A673 (cell line): ENCODE results near the gene EIPR1. TPM values are rescaled to one million over a fixed set of nuclear protein-coding genes. Genes with fewer than 3 reads are reported as not detected.

Experiments
- BruUV-seq: library from RNA; stranded (reverse); fragments of 400-500 nt; replicated peaks from 2 replicates; lab custom pipeline; 2021; lab: Mats Ljungman, UMichigan
- CTCF ChIA-PET: fragments of 300-600 bp; sonication (Branson Sonifier 250); formaldehyde crosslinking; loops from one replicate; lab custom pipeline; 2022; ENCODE audit warnings: antibody characterized with exemption; lab: Charles Lee
- POLR2A ChIA-PET: fragments of 300-600 bp; sonication (Branson Sonifier 250); formaldehyde crosslinking; loops from one replicate; lab custom pipeline; 2022; ENCODE audit warnings: antibody characterized with exemption; ENCODE audit not compliant: low non-redundant PET; lab: Charles Lee
- DNase-seq: peaks from one replicate; pipeline ENCODE4 v3.0.0-alpha.2; 2015; ENCODE audit warnings: low spot score
- H3K27ac ChIP-seq: fragments of 200-600 bp; sonication (generic); 2 replicates; pipeline ENCODE4 v1.5.1; 2016; ENCODE audit warnings: mixed run types, low read depth, mild to moderate bottlenecking, mixed read lengths, antibody characterized with exemption, low read length; ENCODE audit not compliant: poor library complexity, severe bottlenecking
- H3K27me3 ChIP-seq: fragments of 200-600 bp; sonication (generic); replicated peaks from 2 replicates; pipeline ENCODE4 v1.6.1; 2017; ENCODE audit warnings: mixed run types, low read depth, mild to moderate bottlenecking, mixed read lengths, antibody characterized with exemption, low read length; ENCODE audit not compliant: insufficient read depth, poor library complexity
- H3K36me3 ChIP-seq: fragments of 200-600 bp; sonication (generic); 2 replicates; pipeline ENCODE4 v1.6.1; 2016; ENCODE audit warnings: mixed run types, mild to moderate bottlenecking, mixed read lengths, antibody characterized with exemption, low read length; ENCODE audit not compliant: insufficient read depth, poor library complexity, severe bottlenecking
- H3K4me1 ChIP-seq: fragments of 200-600 bp; sonication (generic); 2 replicates; pipeline ENCODE4 v1.6.1; 2017; ENCODE audit warnings: mixed run types, mild to moderate bottlenecking, mixed read lengths, antibody characterized with exemption, low read length; ENCODE audit not compliant: insufficient read depth, poor library complexity, severe bottlenecking
- H3K4me3 ChIP-seq: fragments of 200-600 bp; sonication (generic); 2 replicates; pipeline ENCODE4 v1.5.1; 2016; ENCODE audit warnings: low read depth, mixed run types, mild to moderate bottlenecking, mixed read lengths, low read length; ENCODE audit not compliant: poor library complexity, severe bottlenecking
- H3K9me3 ChIP-seq: fragments of 200-600 bp; sonication (generic); 2 replicates; pipeline ENCODE4 v1.6.1; 2016; ENCODE audit warnings: mixed run types, low read depth, mild to moderate bottlenecking, mixed read lengths, antibody characterized with exemption, low read length; ENCODE audit not compliant: poor library complexity, severe bottlenecking
- EZH2 ChIP-seq: fragments of 200-600 bp; sonication (generic); IDR thresholded peaks from 2 replicates; pipeline ENCODE4 v1.6.1; 2017; ENCODE audit warnings: borderline replicate concordance, low read depth, mild to moderate bottlenecking, mixed read lengths, antibody characterized with exemption, low read length; ENCODE audit not compliant: poor library complexity, severe bottlenecking
- intact Hi-C: fragments of 100-400 bp; cut with micrococcal nuclease; formaldehyde crosslinking; loops from one replicate; pipeline ENCODE4 v1.10.0; 2022; ENCODE audit not compliant: unreplicated experiment
- total RNA-seq: library from RNA; stranded (reverse); gene quantifications from 2 replicates; pipeline ENCODE4 v1.2.3, GENCODE V29; 2021
- TF ChIP-seq, protein P1 (sequence below): fragments of 300-800, 200-600 bp; sonication (generic); conservative IDR thresholded peaks from 2 replicates; pipeline ENCODE4 v1.5.1; 2017; ENCODE audit warnings: low read depth, mild to moderate bottlenecking, antibody characterized with exemption, low read length, moderate library complexity, mixed read lengths

The EIPR1 gene
- total RNA-seq, 1 experiment from 2014 or later, result 37.0 TPM

DNA sequence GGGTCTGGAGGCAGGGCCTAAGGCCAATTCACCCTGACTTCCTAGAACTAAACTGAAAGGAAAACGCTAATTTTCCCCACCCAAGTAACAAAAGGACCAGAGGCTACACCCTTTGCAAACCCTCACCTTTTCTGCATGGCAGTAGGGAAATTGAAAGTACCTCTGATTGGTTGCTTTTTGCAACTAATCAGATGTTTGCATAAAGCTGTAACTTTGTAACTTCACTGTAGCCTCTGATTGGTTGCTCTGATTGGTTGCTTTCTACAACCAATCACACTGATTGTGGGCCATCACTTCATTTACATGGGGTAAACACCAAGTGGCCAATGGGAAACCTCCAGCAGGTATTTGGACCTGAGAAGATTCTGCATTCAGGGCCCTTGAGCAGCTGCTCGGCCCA is 20.8 kb downstream of the EIPR1 start:
- H3K27ac ChIP-seq, result no peak overlapping the region
- H3K4me1 ChIP-seq, result no peaks in the 10 kb centered on the region
- peaks cover 11% of the 10 kb centered on the region for H3K36me3 ChIP-seq
- no TSS peak for BruUV-seq
- H3K4me3 ChIP-seq, result no peak overlapping the region
- DNase-seq, result no peak
- H3K9me3 ChIP-seq, result no peaks in the 10 kb centered on the region
- H3K27me3 ChIP-seq, result no peaks in the 10 kb centered on the region
- POLR2A ChIA-PET, result interaction anchor here (0.6 kb wide), 1 partner anchor 8 kb away, joined by 3 read pairs; no protein-coding TSS in a partner anchor
- intact Hi-C loops, result no loop called here
- CTCF ChIA-PET, result no interaction called here
- TF ChIP-seq, protein P1, sequence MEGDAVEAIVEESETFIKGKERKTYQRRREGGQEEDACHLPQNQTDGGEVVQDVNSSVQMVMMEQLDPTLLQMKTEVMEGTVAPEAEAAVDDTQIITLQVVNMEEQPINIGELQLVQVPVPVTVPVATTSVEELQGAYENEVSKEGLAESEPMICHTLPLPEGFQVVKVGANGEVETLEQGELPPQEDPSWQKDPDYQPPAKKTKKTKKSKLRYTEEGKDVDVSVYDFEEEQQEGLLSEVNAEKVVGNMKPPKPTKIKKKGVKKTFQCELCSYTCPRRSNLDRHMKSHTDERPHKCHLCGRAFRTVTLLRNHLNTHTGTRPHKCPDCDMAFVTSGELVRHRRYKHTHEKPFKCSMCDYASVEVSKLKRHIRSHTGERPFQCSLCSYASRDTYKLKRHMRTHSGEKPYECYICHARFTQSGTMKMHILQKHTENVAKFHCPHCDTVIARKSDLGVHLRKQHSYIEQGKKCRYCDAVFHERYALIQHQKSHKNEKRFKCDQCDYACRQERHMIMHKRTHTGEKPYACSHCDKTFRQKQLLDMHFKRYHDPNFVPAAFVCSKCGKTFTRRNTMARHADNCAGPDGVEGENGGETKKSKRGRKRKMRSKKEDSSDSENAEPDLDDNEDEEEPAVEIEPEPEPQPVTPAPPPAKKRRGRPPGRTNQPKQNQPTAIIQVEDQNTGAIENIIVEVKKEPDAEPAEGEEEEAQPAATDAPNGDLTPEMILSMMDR, result no peak
- TF ChIP-seq EZH2, result no peak

DNA sequence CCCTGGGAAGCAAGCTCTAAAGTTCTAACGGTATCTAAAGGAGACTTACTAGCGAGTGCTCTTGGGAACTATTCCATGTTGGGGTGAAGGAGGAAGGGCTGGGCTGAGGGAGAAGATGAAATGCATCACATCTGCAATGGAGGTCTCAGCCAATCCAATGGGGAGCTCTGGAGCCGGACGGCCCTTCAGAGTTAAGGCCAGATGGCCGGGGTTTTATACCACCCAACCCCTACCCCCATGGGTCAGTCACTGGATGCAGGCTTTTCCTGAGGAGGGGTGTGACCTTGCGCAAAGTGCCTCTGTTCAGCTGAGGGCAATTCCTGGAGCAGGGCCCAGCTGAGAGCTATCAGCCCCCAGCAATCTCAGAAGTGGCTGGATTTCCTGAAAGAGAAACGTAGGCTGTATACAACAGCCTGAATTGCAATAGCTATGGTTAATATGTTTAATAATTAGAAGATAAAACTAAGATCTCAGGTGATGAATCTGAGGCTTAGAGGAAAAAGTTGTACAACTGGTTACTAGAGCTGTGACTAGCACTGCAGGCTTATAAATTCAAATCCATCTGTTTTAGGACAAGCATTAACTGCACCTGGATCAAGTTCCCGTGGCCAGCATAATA is 21.6 kb downstream of the EIPR1 start:
- no peak overlapping the region for H3K4me3 ChIP-seq
- intact Hi-C loops, result no loop called here
- H3K36me3 ChIP-seq, result peaks cover 11% of the 10 kb centered on the region
- DNase-seq, result no peak
- H3K9me3 ChIP-seq, result no peaks in the 10 kb centered on the region
- H3K4me1 ChIP-seq, result no peaks in the 10 kb centered on the region
- CTCF ChIA-PET, result no interaction called here
- POLR2A ChIA-PET, result no interaction called here
- no TSS peak for BruUV-seq
- no peaks in the 10 kb centered on the region for H3K27me3 ChIP-seq
- no peak overlapping the region for H3K27ac ChIP-seq
- TF ChIP-seq, protein P1, result no peak
- no peak for TF ChIP-seq EZH2

DNA sequence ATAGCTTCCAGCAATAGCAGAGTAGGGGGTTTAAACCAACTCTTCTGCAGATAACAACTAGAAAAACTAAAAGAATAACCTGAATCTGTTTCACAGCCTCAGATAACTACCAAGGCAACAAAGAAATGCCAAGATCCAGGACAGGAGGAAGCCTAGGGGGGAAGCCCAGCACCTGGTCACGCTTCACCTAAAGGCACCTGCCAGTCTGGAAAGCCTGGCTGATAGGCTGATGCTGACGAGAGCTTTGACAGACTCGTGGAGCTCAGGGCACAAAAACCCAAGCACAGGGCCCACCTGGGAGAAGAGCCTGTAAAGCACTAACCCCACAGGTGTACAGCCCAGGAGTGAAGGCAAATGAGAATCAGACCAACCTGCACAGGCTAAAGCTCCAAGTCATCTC is 22.6 kb downstream of the EIPR1 start:
- no peaks in the 10 kb centered on the region for H3K4me1 ChIP-seq
- peaks cover 11% of the 10 kb centered on the region for H3K36me3 ChIP-seq
- DNase-seq, result no peak
- no peak overlapping the region for H3K4me3 ChIP-seq
- no peak for TF ChIP-seq EZH2
- TF ChIP-seq, protein P1, result no peak
- H3K27me3 ChIP-seq, result no peaks in the 10 kb centered on the region
- H3K27ac ChIP-seq, result no peak overlapping the region
- CTCF ChIA-PET, result no interaction called here
- no TSS peak for BruUV-seq
- POLR2A ChIA-PET, result no interaction called here
- intact Hi-C loops, result no loop called here
- no peaks in the 10 kb centered on the region for H3K9me3 ChIP-seq
